GM12878 (cell line): ENCODE data around the gene PM20D2. TPM values are rescaled to one million over a fixed set of nuclear protein-coding genes. Genes with fewer than 3 reads are reported as not detected.

Source experiments
- ATAC-seq: fragments of 200-7000 bp; cut with Tn5 transposase; 3 replicates; pipeline ENCODE4 v1.9.1; 2020; ENCODE audit warnings: mild to moderate bottlenecking, moderate library complexity
- BruUV-seq: library from RNA; stranded (reverse); fragments of 400-500 nt; replicated peaks from 2 replicates; lab custom pipeline; 2021; lab: Mats Ljungman, UMichigan
- CTCF ChIA-PET: fragments of 300-600 bp; sonication (Branson Sonifier 250); formaldehyde crosslinking; extraction: SDS; loops from one replicate; lab custom pipeline; 2021; ENCODE audit warnings: inconsistent platforms; lab: Yijun Ruan, JAX
- POLR2A ChIA-PET: fragments of 350-600 bp; formaldehyde crosslinking; extraction: SDS; loops from one replicate; lab custom pipeline; 2021; ENCODE audit warnings: inconsistent platforms; lab: Charles Lee
- RAD21 ChIA-PET: fragments of 300-600 bp; sonication (Branson Sonifier 250); formaldehyde crosslinking; loops from one replicate; lab custom pipeline; 2023; ENCODE audit warnings: antibody characterized with exemption; ENCODE audit not compliant: unreplicated experiment; lab: Charles Lee
- SMC1A ChIA-PET: fragments of 300-600 bp; sonication (Branson Sonifier 250); formaldehyde crosslinking; loops from one replicate; lab custom pipeline; 2023; ENCODE audit not compliant: unreplicated experiment, uncharacterized antibody; lab: Charles Lee
- DNase-seq: peaks from one replicate; pipeline ENCODE4 v3.0.0-alpha.2; 2011; ENCODE audit warnings: low read depth, low spot score
- FAIRE-seq: peaks from 3 replicates; lab custom pipeline; 2011; peaks lifted over from hg19 to GRCh38; lab: Jason Lieb, UNC
- H2AFZ ChIP-seq: 2 replicates; pipeline ENCODE4 v1.6.0; 2011; ENCODE audit warnings: low read depth, low read length, control low read depth; ENCODE audit not compliant: control insufficient read depth
- H3K27ac ChIP-seq: 2 replicates; pipeline ENCODE4 v1.5.1; 2011; ENCODE audit warnings: control low read depth; ENCODE audit not compliant: control insufficient read depth, insufficient read depth
- H3K27me3 ChIP-seq, 2 experiments: replicated peaks in 1 of 2; 2 replicates each; pipeline versions ENCODE4 v1.6.0 to v1.6.1; 2011; ENCODE audit warnings: low read length in 1 of 2; ENCODE audit not compliant: control insufficient read depth in 2 of 2, insufficient read depth in 2 of 2
- H3K36me3 ChIP-seq, 2 experiments: 2 replicates each; pipeline ENCODE4 v1.5.1; 2011; ENCODE audit warnings: low read length in 1 of 2; ENCODE audit not compliant: control insufficient read depth in 2 of 2, insufficient read depth in 2 of 2
- H3K4me1 ChIP-seq: 2 replicates; pipeline ENCODE4 v1.6.1; 2011; ENCODE audit warnings: mild to moderate bottlenecking, low read length, moderate library complexity, mixed read lengths; ENCODE audit not compliant: control insufficient read depth, insufficient read depth
- H3K4me2 ChIP-seq: 2 replicates; pipeline ENCODE4 v1.6.0; 2011; ENCODE audit warnings: control low read depth; ENCODE audit not compliant: control insufficient read depth, insufficient read depth
- H3K4me3 ChIP-seq: fragments of 200-600 bp; sonication (generic); 2 replicates; pipeline ENCODE4 v1.5.1; 2016
- H3K79me2 ChIP-seq: 2 replicates; pipeline ENCODE4 v1.6.0; 2011; ENCODE audit warnings: low read length; ENCODE audit not compliant: control insufficient read depth, insufficient read depth
- H3K9ac ChIP-seq: 2 replicates; pipeline ENCODE4 v1.8.0; 2011; ENCODE audit warnings: low read length, control low read depth, mixed read lengths; ENCODE audit not compliant: control insufficient read depth, insufficient read depth
- H3K9me3 ChIP-seq: replicated peaks from 3 replicates; pipeline ENCODE4 v1.5.1; 2011; ENCODE audit warnings: mild to moderate bottlenecking, low read length; ENCODE audit not compliant: control insufficient read depth, insufficient read depth
- H4K20me1 ChIP-seq: 2 replicates; pipeline ENCODE4 v1.6.0; 2011; ENCODE audit not compliant: control insufficient read depth, insufficient read depth
- BMI1 ChIP-seq: fragments of 450-650 bp; IDR thresholded peaks from 2 replicates; pipeline ENCODE4 v1.6.1; 2016; ENCODE audit warnings: mild to moderate bottlenecking, moderate library complexity, borderline replicate concordance
- BRCA1 ChIP-seq: IDR thresholded peaks from 2 replicates; pipeline ENCODE4 v1.6.1; 2011; ENCODE audit warnings: low read depth, low read length, improper control_type of control experiment
- CHD1 ChIP-seq: IDR thresholded peaks from 2 replicates; pipeline ENCODE4 v1.6.1; 2012; ENCODE audit warnings: low read depth, low read length, improper control_type of control experiment
- EGR1 ChIP-seq, 2 experiments: IDR thresholded peaks; 1 replicate in 1 of 2; 2 replicates in 1 of 2; pipeline ENCODE4 v1.6.1; 2011 to 2012; ENCODE audit warnings: low read depth in 2 of 2, low read length in 2 of 2, borderline replicate concordance in 1 of 2, mild to moderate bottlenecking in 1 of 2, moderate library complexity in 1 of 2
- ELK1 ChIP-seq: IDR thresholded peaks from 2 replicates; pipeline ENCODE4 v1.6.1; 2012; ENCODE audit warnings: low read depth, low read length, improper control_type of control experiment
- EP300 ChIP-seq, 2 experiments: fragments of 150-350 bp in 1 of 2; IDR thresholded peaks; 2 replicates each; pipeline ENCODE4 v1.6.1; 2011 to 2012; ENCODE audit warnings: low read depth in 2 of 2, low read length in 2 of 2, borderline replicate concordance in 1 of 2, improper control_type of control experiment in 1 of 2, inconsistent platforms in 1 of 2; ENCODE audit not compliant: control insufficient read depth in 1 of 2
- ESRRA ChIP-seq: IDR thresholded peaks from 2 replicates; pipeline ENCODE4 v1.6.1; 2012; ENCODE audit warnings: mild to moderate bottlenecking, low read length, improper control_type of control experiment
- ETV6 ChIP-seq, 2 experiments: fragments of 450-650 bp in 1 of 2; IDR thresholded peaks in 1 of 2; conservative IDR thresholded peaks in 1 of 2; 2 replicates each; pipeline ENCODE4 v1.6.1; 2014; ENCODE audit warnings: antibody characterized with exemption in 1 of 2, borderline replicate concordance in 1 of 2, low read depth in 1 of 2, mild to moderate bottlenecking in 1 of 2, moderate library complexity in 1 of 2
- NKRF ChIP-seq: fragments of 450-650 bp; conservative IDR thresholded peaks from 2 replicates; pipeline ENCODE4 v1.6.1; 2017; ENCODE audit warnings: mild to moderate bottlenecking, moderate library complexity
- RELB ChIP-seq: fragments of 450-650 bp; IDR thresholded peaks from 2 replicates; pipeline ENCODE4 v1.6.1; 2017; ENCODE audit warnings: low read depth, mild to moderate bottlenecking, moderate library complexity
- SMAD5 ChIP-seq: IDR thresholded peaks from 2 replicates; pipeline ENCODE4 v1.6.1; 2016; ENCODE audit warnings: antibody characterized with exemption, low read depth
- TBL1XR1 ChIP-seq: IDR thresholded peaks from 2 replicates; pipeline ENCODE4 v1.6.1; 2012; ENCODE audit warnings: low read depth, low read length, improper control_type of control experiment
- ZNF207 ChIP-seq: fragments of 450-650 bp; IDR thresholded peaks from 2 replicates; pipeline ENCODE4 v1.6.1; 2014; ENCODE audit warnings: antibody characterized with exemption, mild to moderate bottlenecking, borderline replicate concordance
- ZNF217 ChIP-seq: fragments of 450-650 bp; IDR thresholded peaks from 2 replicates; pipeline ENCODE4 v1.6.1; 2017; ENCODE audit warnings: antibody characterized with exemption, mild to moderate bottlenecking
- ZNF384 ChIP-seq: IDR thresholded peaks from 2 replicates; pipeline ENCODE4 v1.6.1; 2012; ENCODE audit warnings: low read depth, mild to moderate bottlenecking, low read length, improper control_type of control experiment, borderline replicate concordance
- ZZZ3 ChIP-seq: IDR thresholded peaks from 2 replicates; pipeline ENCODE4 v1.6.1; 2011; ENCODE audit warnings: low read depth; ENCODE audit not compliant: control insufficient read depth, insufficient read length
- WGBS: methylation state at CpG from one replicate; pipeline ENCODE4 v1.1.6; 2016; ENCODE audit warnings: low lambda C conversion rate; ENCODE audit not compliant: insufficient replicate concordance, insufficient coverage; ENCODE audit errors: missing lambda C conversion rate; 5-methylcytosine and 5-hydroxymethylcytosine counted together
- in situ Hi-C: fragments of 300-500 bp; cut with MboI; formaldehyde crosslinking; loops from 9 replicates; pipeline ENCODE4 v1.14.3; 2018; ENCODE audit warnings: mixed read lengths
- intact Hi-C: fragments of 100-400 bp; cut with micrococcal nuclease; formaldehyde crosslinking; loops from one replicate; pipeline ENCODE4 v1.14.2; 2022; ENCODE audit not compliant: unreplicated experiment
- polyA plus RNA-seq, 11 experiments: library from polyadenylated mRNA; depleted of rRNA in 4 of 11; unstranded in 6 of 11; stranded (reverse) in 5 of 11; fragments of >200 nt; fragmentation: Nextera tagmentation in 4 of 11; fragmentation: Illumina TruSeq in 1 of 11; extraction: Ambion mirVana in 4 of 11; extraction: Trizol in 1 of 11; gene quantifications; 1 replicate in 1 of 11; 2 replicates in 10 of 11; pipeline versions ENCODE4 v1.2.1 to v1.2.3, GENCODE V29; 2011 to 2016; ENCODE audit warnings: inconsistent platforms in 2 of 11, missing spikeins in 2 of 11, low read depth in 1 of 11
- total RNA-seq, 4 experiments: library from RNA; depleted of rRNA in 3 of 4; stranded (reverse); fragments of >200 nt in 3 of 4; fragmentation: Illumina TruSeq in 1 of 4; extraction: Trizol in 1 of 4; gene quantifications; 2 replicates each; pipeline versions ENCODE4 v1.2.1 to v1.2.3, GENCODE V29; 2013 to 2021

Gene PM20D2
- total and polyA plus RNA-seq, 10 of the 15 experiments (the other 5 are each of a cell fraction or from before 2014, with no cell fraction given) = 7.8 to 23.6 (median 15.7) TPM

GRCh38 chr6:89148016-89148750 lies 2.3 kb downstream of the PM20D2 start (continued):
- TF ChIP-seq NKRF (no peak), ZZZ3 (no peak), BMI1 (no peak), ZNF384 (no peak), TBL1XR1 (no peak), ETV6 (conservative IDR thresholded peaks at IDR 0.05 in 1 of 2, IDR thresholded peaks at IDR 0.05 in 1 of 2; ENCODE audit: borderline replicate concordance in 1 of 2, low read depth in 1 of 2) (no peak), ELK1 (no peak)

- no peaks in the 10 kb centered on the region for H3K9me3 ChIP-seq
- SMC1A ChIA-PET = interaction anchor here (0.6 to 1.4 kb wide), 4 partner anchors 9 to 85 kb away, joined by 3 to 5 read pairs (median 3); no protein-coding TSS in a partner anchor
- 100% methylated on average over 1 of the region's 1 CpG for WGBS
- BruUV-seq = no TSS peak
- CTCF ChIA-PET = interaction anchor here (1.0 kb wide), 2 partner anchors 10 to 106 kb away, joined by 3 to 4 read pairs; no protein-coding TSS in a partner anchor
- H3K9ac ChIP-seq = no peak overlapping the region
- H3K79me2 ChIP-seq = no peaks in the 10 kb centered on the region
- RAD21 ChIA-PET = no interaction called here
- no peak overlapping the region for H2AFZ ChIP-seq
- no peak overlapping the region for H3K27ac ChIP-seq
- H3K27me3 ChIP-seq = no peaks in the 10 kb centered on the region
- intact Hi-C loops = no loop called here
- FAIRE-seq = no peak
- H4K20me1 ChIP-seq = no peaks in the 10 kb centered on the region
- H3K36me3 ChIP-seq = no peaks in the 10 kb centered on the region
- H3K4me1 ChIP-seq = no peaks in the 10 kb centered on the region
- no peak overlapping the region for H3K4me3 ChIP-seq
- ATAC-seq = no peak
- in situ Hi-C loops = no loop called here
- no peak overlapping the region for H3K4me2 ChIP-seq
- POLR2A ChIA-PET = no interaction called here
- DNase-seq = no peak
- no peak for TF ChIP-seq CHD1
- TF ChIP-seq EGR1 (IDR thresholded peaks at IDR 0.05; ENCODE audit: borderline replicate concordance in 1 of 2, low read depth in 2 of 2, low read length in 2 of 2) = no peak
- TF ChIP-seq BRCA1 = no peak
- no peak for TF ChIP-seq RELB
- TF ChIP-seq EP300 (IDR thresholded peaks at IDR 0.05; ENCODE audit: borderline replicate concordance in 1 of 2, control insufficient read depth in 1 of 2, low read depth in 2 of 2, low read length in 2 of 2) = no peak
- no peak for TF ChIP-seq ESRRA
- TF ChIP-seq ZNF217 = no peak
- TF ChIP-seq SMAD5 = no peak
- TF ChIP-seq ELK1 = no peak
- TF ChIP-seq ZNF207 = no peak
These were observed 8.3 kb downstream of the PM20D2 start for GRCh38 chr6:89154131-89154530.
